GM19025 (cell line): ENCODE measurements around the gene RPL38.

Source experiments
- ATAC-seq: cut with Tn5 transposase; IDR thresholded peaks from one replicate; pipeline ENCODE4 v1.9.1; 2021; ENCODE audit warnings: mild to moderate bottlenecking, low read depth, moderate library complexity; ENCODE audit not compliant: unreplicated experiment

Gene RPL38

DNA sequence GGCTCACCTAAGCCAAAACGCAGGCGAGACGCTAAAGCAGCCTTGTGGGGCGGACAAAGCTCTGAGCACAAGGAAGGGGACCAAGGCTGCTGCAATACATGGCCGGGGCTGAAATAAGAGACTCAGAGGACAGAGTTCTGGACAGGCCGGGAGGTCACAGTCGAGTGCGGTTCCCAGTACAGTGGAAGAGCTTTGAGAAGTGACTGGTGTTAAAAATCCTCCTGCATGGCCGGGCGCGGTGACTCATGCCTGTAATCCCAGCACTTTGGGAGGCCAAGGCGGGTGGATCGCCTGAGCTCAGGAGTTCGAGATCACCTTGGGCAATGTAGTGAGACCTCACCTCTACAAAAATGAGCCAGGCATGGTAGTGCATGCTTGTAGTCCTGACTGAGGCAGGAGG is 20.4 kb downstream of the RPL38 start:
- no peak for ATAC-seq

GRCh38 chr17:74224959-74225725 is 21.7 kb downstream of the RPL38 start:
- no peak for ATAC-seq

DNA sequence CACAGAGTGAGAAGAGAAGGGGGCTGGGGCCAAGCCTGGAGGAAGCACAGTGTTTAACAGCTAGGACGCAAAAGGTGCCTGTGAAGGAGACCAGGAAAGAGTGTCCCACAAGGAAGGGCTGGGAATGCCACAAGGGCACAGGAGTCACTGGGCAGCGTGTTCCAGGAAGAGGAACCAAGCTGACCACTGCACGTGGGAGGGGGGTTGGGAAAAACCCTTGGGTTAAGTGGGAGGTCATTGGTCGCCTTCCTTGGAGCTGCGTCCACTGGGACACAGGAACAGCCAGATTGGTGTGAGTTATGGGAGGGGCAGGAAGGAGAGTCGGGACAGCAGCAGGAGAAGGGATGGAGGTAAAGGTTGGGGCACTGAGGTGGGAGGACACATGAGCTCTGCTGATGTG is 22.8 kb downstream of the RPL38 start:
- no peak for ATAC-seq

DNA sequence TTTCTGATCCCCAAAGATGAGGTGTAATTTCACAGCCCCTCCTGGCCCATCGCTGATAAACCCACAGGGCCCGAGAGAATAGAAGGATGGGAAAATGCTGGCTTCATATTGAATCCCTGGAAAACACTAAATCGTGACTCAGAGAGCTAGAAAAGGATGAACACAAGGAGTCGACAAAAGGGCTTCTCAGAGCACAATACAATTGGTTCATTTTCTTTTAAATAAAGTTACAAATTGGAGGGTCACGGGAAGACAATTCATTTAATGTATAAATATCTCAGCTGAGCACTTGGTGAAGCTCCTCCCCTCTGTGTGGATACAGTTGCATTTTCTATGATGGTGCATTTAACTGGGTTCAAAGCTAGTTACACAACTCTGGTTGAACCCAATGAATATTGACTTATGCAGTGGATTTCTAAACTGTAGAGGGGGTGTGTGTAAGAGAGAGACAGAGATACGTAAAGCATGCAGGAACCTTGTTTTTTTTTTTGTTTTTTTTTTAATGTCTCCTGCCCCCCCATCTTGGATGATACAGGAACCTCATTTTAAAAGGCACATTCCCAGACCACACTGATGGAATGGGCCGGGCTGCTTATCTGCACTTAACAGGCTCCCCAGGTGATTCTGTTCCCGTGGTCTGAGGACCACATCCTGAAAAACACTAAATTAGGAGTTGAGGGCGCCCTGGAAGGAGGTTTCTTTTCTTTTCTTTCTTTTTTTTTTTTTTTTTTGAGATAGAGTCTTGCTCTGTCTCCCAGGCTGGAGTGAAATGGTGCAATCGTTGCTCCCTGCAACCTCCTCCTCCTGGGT is 24.0 kb downstream of the RPL38 start:
- no peak for ATAC-seq

- no peak for ATAC-seq
Measured at GRCh38 chr17:74228306-74228978, 25.0 kb downstream of the RPL38 start.

DNA sequence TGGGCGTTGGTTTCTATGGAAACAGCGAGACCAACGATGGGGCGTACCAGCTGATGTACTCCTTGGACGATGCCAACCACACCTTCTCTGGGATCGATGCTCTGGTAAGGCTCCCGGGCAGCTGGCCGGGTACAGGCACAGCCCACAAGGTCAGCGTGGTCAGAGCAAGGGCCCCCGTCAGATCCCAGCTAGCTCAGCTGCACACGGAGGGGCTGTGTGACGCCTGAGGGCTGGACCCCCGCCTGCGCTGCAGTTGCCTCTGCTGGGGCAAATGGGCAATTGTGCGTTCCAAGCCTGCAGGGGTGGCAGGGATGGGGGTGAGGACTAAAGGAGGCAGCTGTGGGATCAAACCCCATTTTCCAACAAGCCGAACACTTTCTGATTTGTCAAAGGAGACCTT is 27.4 kb downstream of the RPL38 start:
- ATAC-seq: no peak

- ATAC-seq: no peak
Measured at GRCh38 chr17:74231928-74232907, 28.7 kb downstream of the RPL38 start.

DNA sequence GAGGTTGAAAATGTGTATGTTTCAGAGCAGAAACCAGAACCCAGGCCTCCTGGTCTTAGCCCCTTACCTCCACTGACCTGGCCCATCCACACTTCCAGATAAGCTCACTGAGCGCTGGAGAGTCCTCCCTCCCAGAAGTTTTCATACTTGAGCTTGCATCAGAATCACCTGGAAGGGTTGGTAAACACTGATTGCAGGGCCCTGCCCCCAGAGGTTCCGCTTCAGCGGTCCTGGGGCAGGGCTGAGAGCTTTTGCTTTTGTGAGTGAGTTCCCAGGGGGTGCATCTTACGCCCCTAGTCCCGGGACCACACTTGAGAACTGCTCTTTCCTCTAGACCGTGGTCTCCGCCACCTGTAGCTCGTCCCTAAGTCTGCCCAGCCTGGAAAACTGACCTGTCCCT is 30.5 kb downstream of the RPL38 start:
- ATAC-seq: no peak

GRCh38 chr17:74234486-74234885 is 31.0 kb downstream of the RPL38 start:
- no peak for ATAC-seq

GRCh38 chr17:74235040-74235581 is 31.6 kb downstream of the RPL38 start:
- no peak for ATAC-seq

- ATAC-seq: no peak
Measured at GRCh38 chr17:74235911-74236371, 32.5 kb downstream of the RPL38 start.

- no peak for ATAC-seq
Measured at GRCh38 chr17:74237321-74237720, 33.8 kb downstream of the RPL38 start.

GRCh38 chr17:74239172-74239571 is 35.7 kb downstream of the RPL38 start:
- ATAC-seq: no peak

DNA sequence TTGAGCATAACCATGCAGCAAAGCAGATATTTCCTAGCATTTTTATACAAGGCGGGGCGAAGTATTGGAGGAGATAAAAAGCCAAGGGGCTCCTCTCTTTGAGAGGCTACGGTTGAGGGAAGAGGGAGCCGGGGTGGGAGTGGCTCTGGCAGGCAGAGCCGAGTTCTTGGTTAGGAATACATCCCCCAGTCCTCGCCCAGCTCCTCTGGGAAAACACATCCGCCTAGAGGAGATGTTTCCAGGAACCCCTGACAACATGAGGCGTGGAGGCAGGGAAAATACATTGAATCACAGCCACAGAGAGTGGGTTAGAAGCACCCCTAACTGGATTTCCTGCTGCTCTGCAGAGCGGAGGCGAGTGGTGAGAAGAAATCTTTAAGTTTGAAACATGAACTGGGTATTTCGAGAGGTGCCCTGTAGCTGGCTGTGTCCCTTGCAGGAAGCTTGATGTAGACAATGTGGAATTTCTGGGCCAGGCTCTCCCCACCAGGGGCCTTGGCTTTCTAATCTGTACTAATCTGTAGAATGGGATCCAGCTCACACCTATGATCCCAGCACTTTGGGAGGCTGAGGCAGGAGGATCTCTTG is 37.2 kb downstream of the RPL38 start:
- ATAC-seq: no peak

DNA sequence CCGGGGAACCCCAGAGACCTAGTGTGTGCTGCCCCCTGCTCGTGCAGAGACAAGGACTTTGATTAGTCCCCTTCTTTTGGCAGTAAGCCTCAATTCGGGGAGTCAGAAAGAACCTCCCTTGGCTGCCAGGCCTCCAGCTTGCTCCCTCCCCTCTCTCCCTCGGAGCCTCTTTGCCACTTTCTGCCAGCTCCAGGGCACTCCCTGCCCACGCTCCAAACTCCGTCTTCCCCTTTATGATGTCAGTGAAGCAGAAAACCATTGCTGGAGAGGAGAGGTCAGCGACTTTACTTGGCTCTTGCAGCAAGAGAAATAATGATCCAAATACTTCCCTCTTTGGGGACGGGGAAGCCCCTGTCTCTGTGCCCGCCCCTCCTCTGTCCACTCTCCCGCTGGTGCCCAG is 38.0 kb downstream of the RPL38 start:
- no peak for ATAC-seq

GRCh38 chr17:74241847-74242246 is 38.4 kb downstream of the RPL38 start:
- no peak for ATAC-seq

DNA sequence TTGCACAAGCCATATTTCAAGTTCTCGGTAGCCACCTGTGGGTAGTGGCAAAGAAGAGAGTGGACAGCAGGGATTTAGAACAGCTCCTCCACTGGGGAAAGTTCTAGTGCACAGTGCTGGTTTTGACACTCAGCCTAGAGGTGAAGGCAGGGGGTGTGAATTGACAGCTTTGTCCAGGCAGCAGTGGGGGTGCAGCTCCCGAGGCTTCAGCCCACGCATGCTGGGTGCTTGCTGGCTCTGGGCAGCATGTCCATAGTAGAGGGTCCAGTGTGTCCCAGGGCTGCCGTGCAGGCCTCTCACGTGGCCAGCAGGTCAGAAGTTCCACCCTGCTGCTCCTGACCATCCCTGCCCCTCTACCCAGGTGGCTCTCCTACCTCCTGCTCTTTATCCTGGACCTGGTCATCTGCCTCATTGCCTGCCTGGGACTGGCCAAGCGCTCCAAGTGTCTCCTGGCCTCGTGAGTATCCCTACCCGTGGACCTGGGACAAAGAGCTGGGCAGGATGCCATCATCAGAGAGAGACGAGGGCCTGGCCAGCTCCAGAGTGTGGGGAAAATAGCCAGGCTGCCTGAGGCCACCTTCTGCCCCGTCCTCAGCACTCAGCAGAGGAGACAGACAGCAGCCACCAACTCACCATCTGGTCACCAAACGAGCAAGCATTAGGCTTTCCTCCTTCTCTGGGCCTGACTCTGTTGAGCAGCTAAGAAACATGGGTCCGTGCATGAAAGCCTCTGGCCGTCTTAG is 39.7 kb downstream of the RPL38 start:
- ATAC-seq: no peak

GRCh38 chr17:74244128-74244527 is 40.6 kb downstream of the RPL38 start:
- no peak for ATAC-seq

DNA sequence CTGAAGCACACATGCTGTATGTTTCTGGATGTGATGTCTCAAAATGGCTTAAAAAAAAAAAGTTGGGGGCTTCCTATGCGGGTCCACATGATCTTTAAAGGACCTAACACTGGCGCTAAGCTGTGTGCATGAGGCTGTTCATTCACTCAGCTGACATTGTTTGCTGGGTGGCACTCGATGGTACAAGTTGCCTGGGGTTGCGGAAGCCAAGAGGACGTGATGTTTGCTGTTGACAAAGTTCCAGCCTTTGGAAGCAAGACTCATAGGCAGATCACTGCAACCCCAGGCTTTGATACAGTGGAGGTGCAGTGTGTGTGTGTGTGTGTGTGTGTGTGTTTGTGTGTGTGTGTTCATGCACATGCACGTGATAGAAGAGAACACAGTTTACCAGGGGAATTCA is 41.1 kb downstream of the RPL38 start:
- ATAC-seq: no peak
